AG09319 (cell line): Measurements from ENCODE around the gene C7orf57.
"Not testable (repeated sequence)": the region's sequence is repeated elsewhere in the genome, so short reads cannot be mapped to it uniquely, and the experiment has no call there.

Source experiments
- DNase-seq: peaks from one replicate; pipeline ENCODE4 v3.0.0-alpha.2; 2010; ENCODE audit warnings: low read depth; ENCODE audit errors: extremely low read depth
- TF ChIP-seq, protein P1 (sequence below): IDR thresholded peaks from 2 replicates; pipeline ENCODE4 v1.5.1; 2011; ENCODE audit warnings: low read depth, mild to moderate bottlenecking, inconsistent platforms, low read length, moderate library complexity

The C7orf57 gene

DNA sequence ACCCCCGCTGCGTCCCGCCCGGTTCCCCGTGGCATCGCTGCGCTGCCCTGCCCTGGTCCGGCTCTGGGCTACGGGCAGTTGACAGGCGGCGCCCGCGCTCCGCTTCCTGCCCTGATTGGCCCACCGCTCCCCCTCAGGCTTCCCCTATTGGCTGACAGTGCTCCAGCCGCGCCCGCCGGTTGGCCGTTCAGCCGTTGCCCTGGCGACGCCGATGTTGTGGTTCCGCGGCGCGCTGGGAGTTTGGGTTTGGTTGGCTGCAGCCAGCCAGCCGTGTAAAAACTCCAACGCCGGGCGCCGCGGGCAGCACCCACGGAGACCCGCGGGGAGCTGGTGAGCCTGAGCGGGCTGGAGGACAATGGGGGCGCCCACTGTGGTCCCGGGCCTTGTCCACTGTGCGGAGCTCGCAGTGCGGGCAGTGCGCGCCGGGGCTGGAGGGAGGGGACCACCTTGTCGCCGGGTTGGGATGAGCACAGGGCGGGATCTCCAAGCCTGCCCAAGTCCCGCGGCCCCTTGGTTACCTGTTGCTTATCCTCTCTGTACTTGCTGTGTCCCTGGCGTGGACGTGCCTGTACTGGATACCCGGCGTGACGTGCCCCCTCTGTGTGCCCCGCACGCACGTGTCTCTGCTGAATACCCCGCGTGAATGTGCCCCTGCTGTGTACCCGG, at the start of gene C7orf57:
TSS of gene C7orf57 (plus strand) at position 243 of the 666 bp plus-strand sequence. CDS start 766 bp downstream, outside the sequence.
- DNase-seq, result peak; percentile 48
- TF ChIP-seq, protein P1, sequence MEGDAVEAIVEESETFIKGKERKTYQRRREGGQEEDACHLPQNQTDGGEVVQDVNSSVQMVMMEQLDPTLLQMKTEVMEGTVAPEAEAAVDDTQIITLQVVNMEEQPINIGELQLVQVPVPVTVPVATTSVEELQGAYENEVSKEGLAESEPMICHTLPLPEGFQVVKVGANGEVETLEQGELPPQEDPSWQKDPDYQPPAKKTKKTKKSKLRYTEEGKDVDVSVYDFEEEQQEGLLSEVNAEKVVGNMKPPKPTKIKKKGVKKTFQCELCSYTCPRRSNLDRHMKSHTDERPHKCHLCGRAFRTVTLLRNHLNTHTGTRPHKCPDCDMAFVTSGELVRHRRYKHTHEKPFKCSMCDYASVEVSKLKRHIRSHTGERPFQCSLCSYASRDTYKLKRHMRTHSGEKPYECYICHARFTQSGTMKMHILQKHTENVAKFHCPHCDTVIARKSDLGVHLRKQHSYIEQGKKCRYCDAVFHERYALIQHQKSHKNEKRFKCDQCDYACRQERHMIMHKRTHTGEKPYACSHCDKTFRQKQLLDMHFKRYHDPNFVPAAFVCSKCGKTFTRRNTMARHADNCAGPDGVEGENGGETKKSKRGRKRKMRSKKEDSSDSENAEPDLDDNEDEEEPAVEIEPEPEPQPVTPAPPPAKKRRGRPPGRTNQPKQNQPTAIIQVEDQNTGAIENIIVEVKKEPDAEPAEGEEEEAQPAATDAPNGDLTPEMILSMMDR, result peak; percentile 29

DNA sequence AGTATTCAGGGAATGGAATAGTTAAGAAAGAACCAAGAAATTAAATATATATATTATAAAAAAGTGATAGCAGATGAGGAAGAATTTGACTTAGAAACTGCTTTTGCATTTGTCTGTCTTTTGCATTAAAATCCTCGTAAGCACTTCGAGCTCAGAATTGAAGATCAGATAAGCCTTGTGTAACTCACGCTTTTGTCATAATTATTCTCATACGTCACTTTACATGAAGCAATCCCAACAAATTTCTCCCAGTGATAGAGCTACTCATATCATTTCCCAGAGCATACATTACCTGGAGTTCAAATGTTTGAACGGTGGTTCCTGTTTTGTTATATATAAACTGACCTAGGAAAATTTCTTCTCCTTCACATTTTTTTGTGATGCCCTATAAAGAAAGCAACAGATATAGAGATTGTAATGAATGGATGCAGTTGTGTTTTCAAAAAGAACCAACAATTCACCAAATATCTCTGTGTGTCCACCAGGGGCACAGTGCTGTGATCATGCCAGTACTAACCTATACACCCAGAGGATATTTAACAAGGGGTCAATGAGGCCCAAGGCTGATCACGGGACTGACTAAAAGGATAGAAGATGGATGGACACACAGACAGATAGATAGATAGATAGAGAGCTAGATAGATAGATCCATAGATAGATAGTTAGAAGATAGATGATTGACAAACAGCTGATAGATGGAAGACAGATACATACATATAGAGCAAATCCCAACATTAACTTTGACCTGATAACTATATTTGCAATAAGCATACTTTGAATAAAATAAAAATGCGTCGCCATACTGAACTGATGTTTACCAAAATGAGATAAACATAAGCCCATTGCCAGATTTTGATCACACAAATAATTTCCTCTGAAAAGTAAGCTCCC, 46.6 kb upstream of the C7orf57 start:
- TF ChIP-seq, protein P1, result peak; percentile 25
- DNase-seq, result no peak

DNA sequence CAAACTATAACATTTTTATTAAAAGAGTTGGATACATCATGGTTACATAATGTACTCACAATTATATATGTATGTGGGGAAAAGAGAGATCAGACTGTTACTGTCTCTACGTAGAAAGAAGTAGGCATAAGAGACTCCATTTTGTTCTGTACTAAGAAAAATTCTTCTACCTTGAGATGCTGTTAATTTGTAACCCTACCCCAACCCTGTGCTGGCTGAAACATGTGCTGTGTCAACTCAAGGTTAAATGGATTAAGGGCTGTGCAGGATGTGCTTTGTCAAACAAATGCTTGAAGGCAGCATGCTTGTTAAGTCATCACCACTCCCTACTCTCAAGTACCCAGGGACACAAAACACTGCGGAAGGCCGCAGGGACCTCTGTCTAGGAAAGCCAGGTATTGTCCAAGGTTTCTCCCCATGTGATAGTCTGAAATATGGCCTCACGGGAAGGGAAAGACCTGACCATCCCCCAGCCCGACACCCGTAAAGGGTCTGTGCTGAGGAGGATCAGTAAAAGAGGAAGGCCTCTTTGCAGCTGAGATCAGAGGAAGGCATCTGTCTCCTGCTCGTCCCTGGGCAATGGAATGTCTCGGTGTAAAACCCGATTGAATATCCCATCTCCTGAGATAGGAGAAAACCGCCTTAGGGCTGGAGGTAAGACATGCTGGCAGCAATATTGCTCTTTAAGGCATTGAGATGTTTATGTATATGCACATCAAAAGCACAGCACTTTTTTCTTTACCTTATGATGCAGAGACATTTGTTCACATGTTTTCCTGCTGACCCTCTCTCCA, 45.5 kb upstream of the C7orf57 start:
- not testable (repeated sequence) for DNase-seq

DNA sequence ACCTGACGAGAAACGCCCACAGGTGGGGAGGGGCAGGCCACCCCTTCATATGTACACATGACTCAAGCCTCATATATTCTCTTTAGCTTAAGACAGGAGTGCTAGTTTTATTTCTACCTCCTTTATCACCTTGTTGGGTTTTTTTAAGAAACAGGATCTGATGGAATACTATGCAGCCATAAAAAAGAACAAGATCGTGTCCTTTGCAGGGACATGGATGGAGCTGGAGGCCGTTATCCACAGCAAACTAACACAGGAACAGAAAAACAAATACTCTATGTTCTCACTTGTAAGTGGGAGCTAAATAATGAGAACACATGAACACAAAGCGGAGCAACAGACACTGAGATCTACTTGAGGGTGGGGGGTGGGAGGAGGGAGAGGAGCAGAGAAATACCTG, 44.8 kb upstream of the C7orf57 start:
- DNase-seq, result no peak
- TF ChIP-seq, protein P1, result no peak

DNA sequence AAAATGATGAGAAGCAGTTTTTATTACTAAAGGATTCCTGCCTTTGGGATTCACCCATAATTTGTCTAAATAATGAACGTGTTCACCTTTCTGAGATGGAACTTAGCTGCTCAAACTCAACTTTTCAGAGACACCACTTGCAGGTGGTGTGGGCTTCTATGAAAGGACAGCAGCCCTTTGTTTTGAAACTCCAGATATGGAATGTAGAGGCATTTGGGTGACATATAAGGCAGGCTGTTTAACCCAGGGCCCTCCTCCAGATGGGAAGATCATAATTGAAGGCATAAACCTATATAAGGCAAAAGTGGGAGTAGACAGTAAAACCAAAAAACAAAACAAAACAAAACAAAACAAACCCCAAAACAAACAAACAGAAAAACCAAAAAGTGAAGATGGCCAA, 44.1 kb upstream of the C7orf57 start:
- TF ChIP-seq, protein P1, result no peak
- no peak for DNase-seq

DNA sequence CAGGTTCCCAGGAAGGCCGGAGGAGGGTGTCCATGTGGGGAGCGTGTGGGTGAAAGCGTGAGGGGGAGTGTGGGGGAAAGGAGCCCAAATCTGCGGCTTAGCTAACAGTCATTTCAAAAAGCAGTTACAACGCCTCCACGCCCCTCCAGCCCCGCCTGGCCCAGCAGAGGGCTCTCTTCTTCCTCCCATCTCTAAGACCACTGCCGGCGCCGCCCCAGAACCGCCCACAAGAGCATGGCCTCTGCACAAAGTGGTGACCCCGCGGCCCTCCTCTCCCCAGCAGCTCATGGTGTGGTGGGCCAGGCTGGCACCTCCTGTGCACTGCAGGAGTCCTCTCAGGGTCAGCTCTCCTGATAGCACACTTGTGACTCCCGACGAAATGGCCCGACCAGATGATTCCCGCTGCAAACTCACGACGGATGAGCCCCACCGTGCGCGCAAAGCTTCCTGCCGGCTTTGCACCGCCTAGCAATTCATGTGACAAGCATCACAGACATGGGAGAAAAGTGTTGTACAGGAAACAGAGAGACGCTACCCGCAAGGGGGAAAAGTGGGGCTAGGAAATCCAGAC, 43.5 kb upstream of the C7orf57 start:
- DNase-seq, result peak; percentile 23
- TF ChIP-seq, protein P1, result peak; percentile 82

DNA sequence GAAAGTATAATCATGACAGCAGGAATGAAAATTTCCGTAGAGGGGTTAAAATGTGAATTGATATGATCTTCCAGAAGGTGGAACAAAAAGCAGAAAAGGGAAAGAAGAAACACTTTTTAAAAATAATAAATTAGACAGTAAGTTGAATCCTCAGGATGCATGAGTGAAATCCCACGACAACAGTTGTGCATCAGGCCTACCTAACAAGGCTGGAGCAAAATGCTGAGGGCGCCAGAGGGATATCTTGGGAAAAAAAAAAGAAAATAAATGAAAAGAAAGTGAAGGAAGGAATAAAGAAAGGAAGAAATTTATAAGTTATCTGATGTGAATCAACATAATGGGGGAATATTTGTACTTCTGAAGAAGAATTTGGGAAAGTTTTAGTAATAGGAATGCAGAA, 42.9 kb upstream of the C7orf57 start:
- TF ChIP-seq, protein P1, result no peak
- DNase-seq, result no peak
